Ishikawa (cell line): ENCODE measurements around the gene PPP1R2C.

Experiments used
- CEBPB ChIP-seq: IDR thresholded peaks from 2 replicates; pipeline ENCODE4 v1.6.1; 2012
- CREB1 ChIP-seq: IDR thresholded peaks from 2 replicates; pipeline ENCODE4 v1.6.1; 2012; ENCODE audit warnings: low read depth
- EP300 ChIP-seq: IDR thresholded peaks from 2 replicates; pipeline ENCODE4 v1.6.1; 2012; ENCODE audit warnings: borderline replicate concordance
- FOXM1 ChIP-seq: IDR thresholded peaks from 2 replicates; pipeline ENCODE4 v1.6.1; 2012; ENCODE audit warnings: low read depth, borderline replicate concordance
- MAX ChIP-seq: IDR thresholded peaks from 2 replicates; pipeline ENCODE4 v1.6.1; 2012
- NFIC ChIP-seq: IDR thresholded peaks from 2 replicates; pipeline ENCODE4 v1.6.1; 2012
- RAD21 ChIP-seq: IDR thresholded peaks from 2 replicates; pipeline ENCODE4 v1.6.1; 2012; ENCODE audit warnings: low read depth
- REST ChIP-seq: IDR thresholded peaks from 2 replicates; pipeline ENCODE4 v1.6.1; 2012; ENCODE audit warnings: low read depth, mild to moderate bottlenecking
- TAF1 ChIP-seq: IDR thresholded peaks from 2 replicates; pipeline ENCODE4 v1.6.1; 2012; ENCODE audit warnings: low read depth, mild to moderate bottlenecking
- TCF12 ChIP-seq: IDR thresholded peaks from 2 replicates; pipeline ENCODE4 v1.6.1; 2012; ENCODE audit warnings: low read depth
- TEAD4 ChIP-seq: IDR thresholded peaks from 2 replicates; pipeline ENCODE4 v1.6.1; 2012
- USF1 ChIP-seq: IDR thresholded peaks from 2 replicates; pipeline ENCODE4 v1.6.1; 2012
- YY1 ChIP-seq: IDR thresholded peaks from 2 replicates; pipeline ENCODE4 v1.6.1; 2012; ENCODE audit warnings: low read depth
- ZBTB7A ChIP-seq: IDR thresholded peaks from 2 replicates; pipeline ENCODE4 v1.6.1; 2012; ENCODE audit warnings: low read depth

GRCh38 chrX:42759881-42760280 is 18.1 kb downstream of the PPP1R2C start:
- TF ChIP-seq CEBPB (no peak), EP300 (no peak), TCF12 (no peak), TAF1 (no peak), MAX (no peak), USF1 (no peak), RAD21 (no peak), REST (no peak), FOXM1 (no peak), YY1 (no peak), TEAD4 (no peak), NFIC (no peak), ZBTB7A (no peak), CREB1 (no peak)
